IPS-NIHi7 (cell line): ENCODE data around the gene BACE1-AS.
"Not testable (repeated sequence)": the region's sequence is repeated elsewhere in the genome, so short reads cannot be mapped to it uniquely, and the experiment has no call there.

ENCODE experiments used
- DNase-seq: peaks from one replicate; pipeline ENCODE4 v3.0.0; 2012; ENCODE audit warnings: mixed read lengths; ENCODE audit errors: extremely low spot score

BACE1-AS gene

DNA sequence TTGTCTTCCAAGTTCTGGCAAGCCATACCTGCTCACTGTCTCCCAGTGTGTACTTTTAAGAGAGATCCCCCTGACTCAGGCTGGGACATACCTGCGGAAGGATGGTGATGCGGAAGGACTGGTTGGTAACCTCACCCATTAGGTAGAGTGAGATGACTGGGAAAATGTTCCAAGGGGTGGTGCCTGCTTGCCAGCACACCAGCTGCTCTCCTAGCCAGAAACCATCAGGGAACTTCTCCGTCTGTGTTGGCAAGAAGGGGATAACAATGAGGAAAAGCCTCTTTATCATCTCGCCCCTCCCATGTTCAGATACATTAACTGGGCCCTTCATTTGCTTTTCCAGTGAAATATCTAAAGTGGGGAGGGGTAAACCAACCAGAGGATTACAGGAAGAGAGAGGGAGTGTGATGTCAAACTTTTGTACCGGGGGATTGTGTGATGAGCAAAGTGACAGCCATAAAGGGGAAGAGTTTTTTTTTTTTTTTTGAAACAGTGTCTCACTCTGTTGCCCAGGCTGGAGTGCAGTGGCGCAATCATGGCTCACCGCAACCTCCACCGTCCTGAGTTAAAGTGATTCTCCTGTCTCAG lies at the start of gene BACE1-AS:
Gene BACE1-AS (plus strand): TSS at position 538 of the 588 bp plus-strand sequence.
- no peak for DNase-seq

DNA sequence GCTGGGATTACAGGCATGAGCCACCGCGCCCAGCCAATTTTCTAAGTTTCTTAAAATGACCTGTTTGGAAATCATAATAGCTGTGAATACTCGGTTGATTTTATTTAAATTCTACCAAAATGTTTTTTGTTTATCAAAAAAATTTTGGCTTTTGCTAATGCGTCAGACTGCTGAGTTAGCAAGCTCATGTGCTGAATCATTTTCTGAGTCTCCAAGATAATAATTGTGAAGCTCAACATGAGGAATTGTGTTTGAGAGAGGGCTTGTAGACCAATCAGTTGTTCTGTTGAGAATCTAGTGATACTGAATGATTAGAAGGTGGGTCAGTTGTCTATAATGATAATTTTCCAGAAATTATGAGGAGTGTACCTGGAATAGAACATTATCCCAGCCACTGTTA lies 42.8 kb upstream of the BACE1-AS start:
- DNase-seq: no peak

DNA sequence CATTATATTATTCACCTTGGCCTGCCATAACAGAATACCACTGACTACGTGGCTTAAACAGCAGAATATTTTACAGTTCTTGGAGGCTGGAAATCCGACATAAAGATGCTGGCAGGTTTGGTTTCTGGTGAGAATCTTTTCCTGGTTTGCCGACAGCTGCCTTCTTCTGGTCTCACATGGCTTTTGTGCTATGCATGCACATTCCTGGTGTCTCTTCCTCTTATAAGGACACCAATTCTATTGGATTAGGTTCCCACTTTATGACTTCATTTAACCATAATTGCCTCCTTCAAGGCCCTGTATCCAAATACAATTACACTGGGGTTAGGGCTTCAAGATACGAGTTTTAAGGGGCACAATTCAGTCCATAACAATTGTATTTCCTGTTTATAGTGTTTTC lies 41.6 kb upstream of the BACE1-AS start:
- no peak for DNase-seq

DNA sequence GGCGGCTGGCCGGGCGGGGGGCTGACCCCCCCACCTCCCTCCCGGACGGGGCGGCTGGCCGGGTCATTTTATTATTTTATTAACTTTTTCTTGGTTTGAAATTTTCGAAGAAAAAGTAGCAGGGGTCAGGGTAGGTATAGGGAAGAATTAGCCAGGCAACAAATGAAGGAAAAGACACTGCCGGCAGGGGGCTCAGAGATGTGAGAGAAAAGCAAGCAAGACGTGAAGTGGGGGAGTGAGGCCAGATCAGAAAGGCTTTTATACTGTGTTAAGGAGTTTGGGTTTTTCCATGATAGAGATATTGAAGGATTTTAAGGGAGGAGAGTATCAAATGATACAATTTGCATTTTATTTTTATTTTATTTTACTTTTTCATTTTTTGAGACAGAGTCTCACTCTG lies 39.6 kb upstream of the BACE1-AS start:
- DNase-seq: no peak

DNA sequence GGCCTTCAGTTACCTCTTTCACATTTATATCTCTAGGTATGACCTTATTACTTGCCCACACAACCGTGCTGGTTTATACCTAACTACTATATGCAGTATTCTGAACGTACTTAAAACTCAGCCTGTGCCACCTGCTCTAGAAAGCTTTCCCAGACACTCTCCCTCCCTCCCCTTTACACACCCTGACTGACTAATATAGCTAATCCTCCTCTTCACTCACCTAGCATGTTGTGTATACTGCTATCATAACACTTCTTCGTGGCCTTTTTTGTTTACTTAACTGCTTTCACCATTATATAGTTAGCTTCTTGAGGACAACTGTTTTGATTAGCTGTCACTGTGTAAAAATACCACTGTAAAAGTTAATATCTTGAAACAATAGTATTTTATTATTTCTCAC lies 35.2 kb upstream of the BACE1-AS start:
- no peak for DNase-seq

DNA sequence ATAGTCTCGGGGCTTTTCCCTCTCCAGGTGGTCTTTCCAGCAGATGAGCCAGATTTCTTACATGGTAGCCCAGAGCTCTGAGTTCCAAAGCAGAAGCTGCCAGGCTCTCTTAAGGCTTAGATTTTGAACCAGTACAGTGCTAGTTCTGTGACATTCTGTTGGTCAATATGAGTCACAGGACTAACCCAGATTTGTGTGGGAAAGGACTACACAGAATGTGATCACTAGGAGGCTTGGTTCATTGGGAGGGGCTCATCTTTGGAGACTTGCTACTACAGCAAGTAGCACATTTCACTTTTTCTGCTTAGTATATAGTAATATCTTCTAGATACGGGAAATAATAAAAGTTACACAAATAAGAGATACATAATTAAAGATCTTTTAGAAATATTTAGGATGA lies 34.6 kb upstream of the BACE1-AS start:
- no peak for DNase-seq

DNA sequence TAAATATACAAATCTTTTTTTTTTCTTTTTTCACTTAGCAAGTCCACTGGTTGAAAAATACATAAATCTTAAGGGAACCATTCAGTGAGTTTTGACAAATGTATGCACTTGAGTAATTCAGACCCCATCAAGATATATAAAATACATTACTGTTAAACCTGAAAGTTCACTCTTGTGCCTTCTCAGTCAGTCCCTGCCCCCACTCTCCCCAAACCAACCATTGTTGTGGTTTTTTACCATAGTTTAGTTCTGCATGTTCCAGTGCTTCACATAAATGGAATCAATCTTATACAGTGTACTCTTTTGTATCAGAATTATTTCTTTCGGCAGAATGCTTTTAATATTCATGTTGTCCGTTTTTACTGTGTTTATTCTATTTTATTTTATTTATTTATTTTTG lies 32.6 kb upstream of the BACE1-AS start:
- no peak for DNase-seq

DNA sequence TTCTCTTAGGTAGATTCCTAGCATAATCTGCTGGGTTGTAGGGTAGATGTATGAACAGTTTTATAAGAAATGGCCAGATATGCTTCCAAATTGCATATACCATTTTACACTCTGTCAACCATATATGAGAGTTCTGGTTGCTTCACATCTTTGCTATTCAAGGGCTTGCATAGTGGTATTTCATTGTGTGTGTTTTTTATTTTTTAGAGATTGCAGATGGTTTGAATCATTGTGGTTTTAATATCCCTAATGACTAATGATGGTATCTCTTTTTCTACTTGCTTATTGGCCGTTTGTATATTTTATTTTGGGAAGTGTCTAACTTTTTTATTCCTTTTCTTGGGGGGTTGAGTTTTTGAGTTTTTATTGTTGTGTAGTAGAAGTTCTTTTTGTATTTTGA lies 31.7 kb upstream of the BACE1-AS start:
- DNase-seq: no peak

DNA sequence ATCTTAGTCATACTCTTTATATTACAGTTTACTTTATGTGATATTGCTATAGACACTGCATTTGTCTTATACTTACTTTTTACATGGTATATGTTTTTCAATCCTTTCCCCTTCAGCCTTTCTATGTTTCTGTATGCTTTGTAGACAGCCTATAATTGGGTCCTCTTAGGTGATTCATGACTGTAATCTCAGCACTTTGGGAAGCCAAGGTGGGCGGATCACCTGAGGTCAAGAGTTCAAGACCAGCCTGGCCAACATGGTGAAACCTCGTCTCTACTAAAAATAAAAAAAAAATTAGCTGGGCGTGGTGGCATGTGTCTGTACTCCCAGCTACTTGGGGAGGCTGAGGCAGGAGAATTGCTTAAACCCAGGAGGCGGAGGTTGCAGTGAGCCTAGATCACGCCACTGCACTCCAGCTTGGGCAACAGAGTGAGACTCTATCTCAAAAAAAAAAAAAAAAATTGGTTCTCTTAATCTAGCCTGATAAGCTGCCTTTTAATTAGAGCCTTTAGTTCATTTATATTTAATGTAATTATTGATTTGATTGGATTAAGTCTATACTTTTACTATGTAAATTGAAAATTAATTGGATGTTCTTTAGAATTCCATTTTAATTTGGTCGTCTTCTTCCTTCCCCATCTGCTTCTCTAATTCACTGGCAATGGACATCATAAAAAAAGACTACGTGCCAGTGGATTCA lies 26.4 kb upstream of the BACE1-AS start:
- not testable (repeated sequence) for DNase-seq

DNA sequence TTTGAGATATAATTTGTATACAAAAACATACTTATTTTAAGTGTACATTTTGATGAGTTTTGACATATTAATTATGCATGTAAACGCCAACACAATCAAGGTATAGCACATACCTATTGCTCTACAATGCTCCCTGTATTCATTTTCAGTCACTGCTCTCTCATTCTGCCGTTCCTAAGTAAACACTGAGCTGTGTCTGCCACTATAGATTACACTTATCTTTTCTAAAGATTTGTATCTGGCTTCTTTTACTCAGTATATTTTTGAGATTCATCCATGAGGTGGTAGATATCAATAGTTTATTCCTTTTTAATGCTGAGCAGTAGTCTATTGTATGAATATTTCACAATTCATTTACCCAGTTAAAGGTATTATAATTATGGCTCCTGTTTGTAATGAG lies 25.4 kb upstream of the BACE1-AS start:
- DNase-seq: no peak

DNA sequence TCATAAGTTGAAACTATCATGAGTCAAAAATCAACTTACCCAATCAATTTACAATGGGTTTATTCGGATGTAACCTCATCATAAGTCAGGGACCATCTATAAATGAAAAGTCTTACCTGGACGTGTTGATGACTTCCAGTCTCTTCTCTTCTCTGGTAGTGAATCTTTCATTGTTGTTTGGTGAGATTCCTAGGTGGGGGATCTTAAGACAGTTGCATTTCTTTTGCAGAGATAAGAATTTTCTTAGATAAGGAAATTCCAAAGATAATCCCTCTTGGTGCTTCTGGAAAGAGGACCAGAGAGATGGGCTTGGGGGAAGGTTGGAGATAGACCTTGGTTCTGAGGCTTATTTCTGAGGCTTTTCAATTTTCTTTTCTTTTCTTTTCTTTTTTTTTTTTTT lies 21.3 kb upstream of the BACE1-AS start:
- DNase-seq: no peak

DNA sequence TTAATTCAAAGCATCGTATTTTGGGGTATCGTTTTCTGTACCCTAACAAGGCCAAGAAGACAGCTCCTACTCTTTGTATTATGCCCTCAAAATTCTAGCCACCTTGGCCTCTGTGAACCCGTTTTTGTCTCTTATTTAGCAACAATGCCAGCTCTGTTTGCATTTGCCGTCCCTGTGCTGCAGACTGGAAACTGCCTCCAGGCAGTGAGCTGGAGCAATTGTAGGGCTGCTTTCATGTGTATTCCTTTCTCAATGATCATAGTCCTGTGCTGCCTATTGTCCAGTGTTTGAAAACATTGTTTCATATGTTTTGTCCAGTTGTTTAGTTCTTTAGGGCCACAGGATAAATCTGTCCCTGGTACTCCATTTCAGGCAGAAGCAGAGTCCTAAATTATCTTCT lies 19.9 kb upstream of the BACE1-AS start:
- DNase-seq: no peak

DNA sequence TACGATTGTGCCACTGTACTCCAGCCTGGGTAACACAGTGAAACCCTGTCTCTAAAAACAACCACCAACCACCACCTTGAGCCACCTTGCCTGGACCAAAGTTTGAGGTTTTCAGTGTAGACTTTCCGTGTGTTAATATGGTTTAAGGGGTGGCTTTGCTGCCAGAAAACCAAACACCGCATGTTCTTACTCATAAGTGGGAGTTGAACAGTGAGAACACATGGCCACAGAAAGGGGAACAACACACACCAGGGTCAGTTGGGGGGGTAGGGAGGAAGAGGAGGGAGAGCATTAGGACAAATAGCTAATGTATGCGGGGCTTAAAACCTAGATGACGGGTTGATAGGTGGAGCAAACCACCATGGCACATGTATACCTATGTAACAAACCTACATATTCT lies 19.0 kb upstream of the BACE1-AS start:
- not testable (repeated sequence) for DNase-seq

DNA sequence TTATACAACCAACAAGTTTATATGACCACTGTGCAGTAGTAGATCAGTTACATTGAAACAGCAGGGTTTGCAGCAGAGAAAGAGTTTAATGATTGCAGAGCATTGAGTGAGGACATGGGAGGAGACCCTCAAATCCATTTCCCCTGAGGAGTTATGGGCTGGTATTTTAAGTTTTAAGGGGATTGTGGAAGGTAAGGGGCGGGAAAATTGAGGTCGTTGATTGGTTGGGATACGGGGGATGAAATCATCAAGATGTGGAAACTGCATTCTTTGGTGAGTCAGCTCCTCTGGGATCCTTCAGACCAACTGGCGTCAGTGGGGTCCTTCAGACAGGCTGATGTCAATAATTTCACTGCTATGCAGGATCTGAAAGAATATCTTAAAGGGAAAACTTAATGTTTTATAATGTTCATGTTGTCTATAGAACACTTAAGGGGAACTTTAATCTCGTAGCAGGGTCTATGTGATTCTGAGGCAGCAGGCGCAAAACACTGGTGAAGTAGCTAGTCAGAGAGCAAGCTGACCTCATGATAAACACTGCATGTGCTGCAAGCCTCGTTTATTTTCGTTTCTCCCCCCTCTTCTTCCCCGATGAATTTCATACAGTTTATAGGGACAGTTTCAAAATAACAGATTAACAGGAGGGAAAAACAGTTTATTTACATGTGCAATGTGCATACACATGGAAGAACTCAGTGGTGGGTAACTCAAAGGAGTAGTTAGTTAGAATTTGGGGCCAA lies 17.4 kb upstream of the BACE1-AS start:
- peak; percentile 40 for DNase-seq

DNA sequence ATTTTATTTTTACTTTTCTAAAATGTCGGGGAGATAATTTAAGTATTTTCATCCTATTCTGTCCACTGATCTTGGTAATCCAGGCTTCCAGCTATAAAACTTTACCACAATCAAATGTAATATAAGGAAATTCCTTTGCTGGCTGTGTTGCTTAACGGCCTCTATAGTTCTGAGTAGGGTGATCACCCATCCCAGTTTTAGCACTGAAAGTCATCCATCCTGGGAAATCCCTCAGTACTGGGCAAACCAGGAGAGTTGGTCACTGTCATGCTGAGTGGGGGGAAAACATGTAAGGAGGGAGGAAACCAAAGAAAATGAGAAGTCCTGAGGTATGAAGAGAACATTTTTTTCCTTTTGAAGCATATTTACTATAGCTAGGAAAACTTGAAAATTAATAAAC lies 12.8 kb upstream of the BACE1-AS start:
- no peak for DNase-seq

DNA sequence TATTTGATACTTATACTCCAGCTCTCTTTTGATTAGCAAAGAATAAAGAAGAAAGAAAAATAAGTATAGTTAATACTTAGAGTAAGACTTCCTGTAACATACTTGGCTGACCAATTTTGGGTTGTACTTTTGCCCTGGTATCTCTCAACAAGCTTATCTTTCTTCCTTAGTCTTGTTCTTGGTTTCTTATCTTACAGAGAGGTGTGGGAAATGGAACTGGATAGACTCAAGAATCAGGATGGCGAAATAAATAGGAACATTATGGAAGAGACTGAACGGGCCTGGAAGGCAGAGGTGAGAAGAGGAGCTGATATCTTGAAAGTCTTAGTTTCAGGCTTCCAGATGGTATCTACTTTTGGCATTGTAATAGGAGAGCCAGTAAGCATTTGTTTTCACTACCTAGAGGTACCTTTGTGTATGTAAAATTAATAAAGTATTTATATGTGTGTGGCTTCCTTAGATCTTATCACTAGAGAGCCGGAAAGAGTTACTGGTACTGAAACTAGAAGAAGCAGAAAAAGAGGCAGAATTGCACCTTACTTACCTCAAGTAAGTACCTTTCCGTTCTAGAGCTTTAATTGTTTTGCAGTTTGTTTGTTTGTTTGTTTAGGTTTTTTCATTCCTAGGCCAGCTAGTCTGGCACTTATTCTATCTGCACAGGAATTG lies 11.3 kb upstream of the BACE1-AS start:
- no peak for DNase-seq

DNA sequence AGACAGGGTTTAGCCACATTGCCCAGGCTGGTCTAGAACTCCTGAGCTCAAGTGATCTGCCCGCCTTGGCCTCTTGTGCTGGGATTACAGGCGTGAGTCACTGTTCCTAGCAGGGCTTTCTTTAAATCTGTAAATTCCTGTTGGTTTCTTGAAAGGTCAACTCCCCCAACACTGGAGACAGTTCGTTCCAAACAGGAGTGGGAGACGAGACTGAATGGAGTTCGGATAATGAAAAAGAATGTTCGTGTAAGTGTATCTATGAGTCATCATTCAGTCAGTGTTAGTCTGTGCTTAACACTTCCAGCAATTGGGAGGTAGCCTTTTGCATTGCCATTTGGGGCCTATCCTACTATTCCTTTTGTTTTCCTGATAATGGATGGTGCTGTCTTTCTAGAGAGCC lies 10.0 kb upstream of the BACE1-AS start:
- DNase-seq: no peak

DNA sequence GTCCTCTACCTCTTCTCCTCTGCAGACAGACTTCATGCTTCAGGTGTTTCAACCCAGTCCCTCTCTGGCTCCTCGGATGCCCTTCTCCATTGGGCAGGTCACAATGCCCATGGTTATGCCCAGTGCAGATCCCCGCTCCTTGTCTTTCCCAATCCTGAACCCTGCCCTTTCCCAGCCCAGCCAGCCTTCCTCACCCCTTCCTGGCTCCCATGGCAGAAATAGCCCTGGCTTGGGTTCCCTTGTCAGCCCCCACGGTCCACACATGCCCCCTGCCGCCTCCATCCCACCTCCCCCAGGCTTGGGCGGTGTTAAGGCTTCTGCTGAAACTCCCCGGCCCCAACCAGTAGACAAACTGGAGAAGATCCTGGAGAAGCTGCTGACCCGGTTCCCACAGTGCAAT lies 9.3 kb upstream of the BACE1-AS start:
- no peak for DNase-seq

DNA sequence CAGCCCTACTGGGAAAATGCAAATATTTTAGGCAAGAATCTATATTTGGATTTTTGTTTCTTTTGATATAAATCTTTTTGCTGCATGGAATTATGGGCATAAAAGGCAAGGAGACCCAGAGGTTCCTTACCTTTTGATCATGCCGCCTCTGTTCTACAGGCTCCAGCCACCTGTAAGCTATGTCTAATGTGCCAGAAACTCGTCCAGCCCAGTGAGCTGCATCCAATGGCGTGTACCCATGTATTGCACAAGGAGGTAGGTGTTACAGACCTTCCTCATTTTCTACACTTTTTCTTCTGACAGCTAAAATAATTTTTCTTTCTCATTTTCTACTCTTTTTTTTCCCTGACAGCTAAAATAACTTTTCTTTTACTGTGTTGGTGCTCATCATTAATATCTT lies 8.2 kb upstream of the BACE1-AS start:
- no peak for DNase-seq

DNA sequence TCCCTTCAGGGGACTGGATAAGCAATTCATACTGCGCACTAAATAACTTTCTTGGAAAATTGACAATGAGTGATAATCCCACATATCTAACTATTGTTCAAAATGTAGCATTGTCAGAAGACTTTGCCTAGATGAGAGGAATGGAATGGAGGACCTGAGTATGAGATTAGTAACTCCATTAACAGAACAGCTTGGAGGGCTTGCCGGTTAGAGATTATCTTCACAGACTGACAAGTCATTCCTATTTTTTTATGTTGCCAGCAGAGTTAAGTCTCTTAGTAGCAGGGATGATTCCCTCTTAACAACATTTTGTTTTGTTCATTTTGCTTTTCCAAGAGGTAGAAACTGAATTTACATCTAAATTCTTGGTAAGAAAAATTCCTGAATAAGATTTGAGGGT lies 7.1 kb upstream of the BACE1-AS start:
- DNase-seq: no peak

DNA sequence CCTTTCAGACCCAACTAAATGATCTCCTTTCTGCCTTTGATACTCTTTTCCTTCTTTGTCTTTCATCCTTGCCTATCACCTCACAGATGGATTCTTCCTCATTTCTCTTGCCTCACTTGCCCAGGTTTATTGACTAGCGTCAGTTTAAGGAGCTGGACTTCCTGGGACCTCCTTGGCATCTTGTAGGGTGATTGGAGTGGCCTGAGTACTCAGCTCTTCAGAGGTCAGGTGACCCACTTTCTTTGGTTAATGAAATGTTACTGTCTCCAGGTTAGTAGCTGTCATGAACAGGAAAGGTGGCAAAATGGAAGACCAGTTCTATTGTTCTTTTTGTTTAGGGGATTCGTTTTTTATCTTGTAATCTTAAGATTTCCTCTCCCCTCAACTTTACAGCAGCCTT lies 4.6 kb upstream of the BACE1-AS start:
- DNase-seq: no peak

DNA sequence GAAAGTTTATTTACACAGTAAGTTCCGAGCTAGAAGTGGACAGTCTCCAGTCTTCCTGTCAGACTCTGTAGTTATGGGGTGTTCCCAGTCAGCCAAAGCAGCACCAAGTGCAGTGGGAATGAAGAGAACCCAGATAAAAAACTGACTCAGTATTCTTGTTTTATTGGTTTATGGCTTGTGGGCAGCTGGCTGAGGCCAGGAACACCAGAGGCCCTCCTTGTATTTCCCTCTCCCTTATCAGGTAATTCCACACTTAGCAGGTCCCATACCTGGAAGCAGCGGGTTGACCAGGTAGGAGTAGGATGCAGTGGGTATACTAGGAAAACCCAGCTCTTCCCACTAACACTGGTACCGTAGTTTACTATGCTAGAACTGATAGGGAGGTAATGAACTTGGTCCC lies 3.5 kb upstream of the BACE1-AS start:
- DNase-seq: no peak

DNA sequence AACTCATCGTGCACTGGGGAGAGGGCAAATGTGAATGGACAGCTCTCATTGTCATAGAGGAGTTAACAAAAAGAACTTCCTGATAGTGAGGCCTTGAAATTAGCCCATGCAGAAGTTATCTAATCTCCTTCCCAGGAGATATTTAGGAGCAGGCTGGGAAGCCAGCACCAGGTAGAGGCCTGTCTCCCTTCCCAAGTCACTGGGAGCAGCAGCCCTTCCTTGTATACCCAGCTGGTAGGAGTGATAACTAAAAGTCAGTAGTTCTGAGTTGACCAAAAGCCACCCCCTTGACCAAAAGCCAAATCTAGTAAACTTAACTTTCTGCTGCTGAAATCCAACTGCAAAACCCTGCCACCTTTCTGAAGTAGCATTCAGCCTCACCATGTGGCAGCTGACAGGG lies 1.4 kb upstream of the BACE1-AS start:
- no peak for DNase-seq
